HG03103 (cell line): ENCODE measurements around the gene TRPM1.
A peak's percentile ranks its signal among the peaks of the same experiment; 100 is the strongest.

Source experiments
- ATAC-seq: cut with Tn5 transposase; IDR thresholded peaks from one replicate; pipeline ENCODE4 v1.9.1; 2021; ENCODE audit warnings: low read depth; ENCODE audit not compliant: unreplicated experiment

Gene TRPM1

DNA sequence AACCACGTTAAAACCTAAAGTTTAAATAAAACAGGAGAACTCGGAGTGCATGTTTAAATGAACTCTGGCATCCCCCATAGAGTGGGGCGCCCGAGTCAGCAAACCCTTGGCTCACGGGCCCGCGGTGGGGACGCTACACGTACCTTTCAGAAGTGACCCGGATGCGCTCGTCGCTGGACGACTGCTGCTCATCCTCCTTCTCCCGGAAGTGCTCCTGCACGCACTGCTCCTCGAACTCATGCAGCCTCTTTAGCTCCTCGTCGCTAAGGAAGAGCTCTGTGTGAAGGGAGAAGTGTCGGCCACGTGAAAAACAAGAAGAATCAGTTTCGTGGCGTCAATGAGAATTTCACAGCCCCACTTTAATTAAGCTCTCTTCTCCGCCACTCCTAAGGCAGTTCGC, 75.5 kb downstream of the TRPM1 start:
- no peak for ATAC-seq

DNA sequence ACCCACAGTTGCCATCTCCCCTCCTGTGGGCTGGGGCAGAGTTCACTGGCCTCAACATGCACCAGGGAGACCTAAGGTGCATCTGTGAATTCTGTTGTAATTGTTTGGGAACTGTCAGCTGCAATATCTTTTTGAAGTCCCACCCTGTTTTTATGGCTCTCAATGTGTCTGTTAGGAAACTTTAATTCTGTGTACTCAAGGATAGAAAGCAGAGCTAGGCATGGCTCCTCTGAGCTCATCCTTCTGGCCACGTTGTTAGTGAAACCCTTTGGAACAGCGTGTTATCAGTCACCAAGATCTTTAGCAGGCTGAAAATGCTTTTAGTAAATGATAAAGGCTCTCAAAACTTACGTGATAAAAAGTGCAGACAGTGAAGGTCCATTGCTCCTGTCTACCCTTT, 76.5 kb downstream of the TRPM1 start:
- ATAC-seq: no peak

DNA sequence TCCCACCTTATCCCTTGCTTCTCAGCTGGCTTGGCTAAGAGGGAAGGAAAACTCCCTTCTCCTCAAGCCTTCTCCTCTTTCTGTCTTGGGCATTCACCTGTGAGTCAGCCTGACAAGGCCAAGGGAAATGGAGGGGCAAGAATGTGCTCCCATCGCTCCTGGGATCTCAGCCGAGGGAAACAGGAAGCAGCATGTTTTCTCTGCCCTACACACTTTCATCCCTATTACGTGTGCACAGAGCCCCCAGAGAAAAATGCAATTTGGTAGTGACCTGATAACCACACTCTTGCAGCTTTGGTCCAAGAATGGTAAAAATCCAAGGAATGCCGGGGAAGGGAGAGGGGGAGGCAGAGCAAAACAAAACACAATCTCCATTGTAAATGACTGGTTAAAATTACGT, 77.2 kb downstream of the TRPM1 start:
- ATAC-seq: no peak

DNA sequence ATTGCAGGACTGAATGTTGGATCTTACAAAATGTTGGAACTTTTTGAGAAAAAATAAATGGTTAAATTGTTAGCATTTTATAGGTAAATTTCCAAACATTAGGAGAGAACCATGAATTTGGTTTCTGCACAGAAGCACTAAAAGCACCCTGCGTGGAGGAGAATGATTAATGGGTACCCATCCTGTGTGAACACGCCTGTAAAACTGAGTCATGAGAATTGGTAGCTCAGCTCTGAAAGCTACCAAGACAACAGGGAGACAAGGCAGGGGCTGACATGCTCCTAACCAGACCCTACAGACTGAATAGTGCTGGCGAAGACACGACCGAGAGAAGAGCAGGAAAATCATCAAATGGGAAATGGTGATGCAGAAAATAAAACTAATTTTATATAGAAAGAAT, 77.7 kb downstream of the TRPM1 start:
- ATAC-seq: no peak

DNA sequence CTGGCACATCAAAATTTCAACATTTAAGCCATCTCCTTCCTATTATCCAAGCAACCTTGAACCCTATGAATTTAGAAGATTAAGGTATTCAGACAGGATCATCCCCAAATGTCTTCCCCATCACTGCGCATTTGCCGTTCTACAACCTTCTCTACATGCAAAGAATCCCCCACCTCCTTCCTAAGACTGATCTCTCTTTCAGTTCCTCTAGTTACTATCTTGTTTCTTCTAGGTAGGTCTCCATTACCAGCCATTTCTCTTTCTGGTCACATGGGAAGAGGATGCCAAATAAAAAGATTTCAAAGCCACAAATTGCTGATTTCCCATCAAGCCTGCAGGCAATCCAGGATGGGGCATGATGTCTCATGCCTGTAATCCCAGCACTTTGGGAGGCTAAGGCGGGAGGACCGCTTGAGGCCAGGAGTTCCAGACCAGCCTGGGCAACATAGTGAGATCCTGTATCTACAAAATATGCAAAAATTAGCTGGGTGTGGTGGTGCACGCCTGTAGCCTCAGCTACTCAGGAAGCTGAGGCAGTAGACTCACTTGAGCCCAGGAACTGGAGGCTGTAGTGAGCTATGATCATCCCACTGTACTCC, 80.4 kb downstream of the TRPM1 start:
- no peak for ATAC-seq

DNA sequence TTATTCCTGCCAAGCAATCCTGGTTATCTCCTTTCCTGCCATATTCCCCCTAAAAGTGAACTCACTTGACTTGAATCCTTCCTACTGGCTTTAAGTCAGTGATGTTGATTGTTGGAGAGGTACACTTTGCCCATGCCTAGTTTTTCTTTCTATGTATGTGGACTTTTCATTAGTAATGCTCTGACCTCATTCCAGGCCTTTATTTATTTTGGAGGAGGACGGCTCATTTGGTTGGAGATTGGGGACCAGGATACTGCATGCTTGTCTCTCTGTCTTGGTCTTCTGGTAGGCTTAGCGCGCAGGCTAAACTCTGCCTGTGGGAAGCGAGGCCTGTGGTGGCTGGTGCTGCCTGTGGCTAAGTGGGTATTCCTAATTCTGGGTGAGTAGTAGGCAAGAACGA, 81.0 kb downstream of the TRPM1 start:
- ATAC-seq: no peak

DNA sequence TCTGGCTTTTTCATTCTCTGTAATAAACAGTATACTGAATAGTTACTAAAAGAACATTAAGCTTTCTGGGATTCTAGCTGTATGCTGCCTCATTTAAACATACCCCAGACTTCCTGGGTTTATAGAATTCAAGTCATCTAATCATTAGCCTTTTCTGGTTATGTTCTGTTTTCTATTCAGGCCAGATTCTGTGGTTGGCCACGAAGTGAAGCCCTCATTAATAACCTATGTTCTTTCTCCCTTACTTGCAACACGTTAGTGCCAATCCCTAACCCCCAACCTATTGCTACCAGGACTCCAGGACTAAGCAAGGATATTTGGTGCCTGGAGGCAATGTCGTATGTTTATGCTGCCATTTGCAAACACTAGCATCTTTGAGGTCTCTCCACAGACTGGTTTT, 81.5 kb downstream of the TRPM1 start:
- no peak for ATAC-seq

DNA sequence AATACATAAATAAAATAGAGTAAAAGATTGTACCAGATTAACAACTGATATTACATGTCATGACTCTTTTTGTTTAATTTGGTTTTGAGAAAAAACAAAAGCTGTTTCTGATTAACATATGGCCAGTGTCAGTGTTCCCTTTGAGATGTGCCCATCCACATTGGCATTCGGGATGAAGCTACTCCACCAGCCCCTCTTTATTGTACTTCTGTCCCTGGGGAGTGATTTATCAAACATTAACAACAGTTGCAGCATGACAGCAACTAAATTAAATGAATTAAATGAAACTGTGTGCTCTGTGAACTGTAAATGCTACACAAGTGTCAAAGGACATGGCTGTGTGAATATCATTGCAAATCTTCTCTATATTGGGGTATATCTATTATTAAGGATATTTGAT, 84.2 kb downstream of the TRPM1 start:
- ATAC-seq: no peak

DNA sequence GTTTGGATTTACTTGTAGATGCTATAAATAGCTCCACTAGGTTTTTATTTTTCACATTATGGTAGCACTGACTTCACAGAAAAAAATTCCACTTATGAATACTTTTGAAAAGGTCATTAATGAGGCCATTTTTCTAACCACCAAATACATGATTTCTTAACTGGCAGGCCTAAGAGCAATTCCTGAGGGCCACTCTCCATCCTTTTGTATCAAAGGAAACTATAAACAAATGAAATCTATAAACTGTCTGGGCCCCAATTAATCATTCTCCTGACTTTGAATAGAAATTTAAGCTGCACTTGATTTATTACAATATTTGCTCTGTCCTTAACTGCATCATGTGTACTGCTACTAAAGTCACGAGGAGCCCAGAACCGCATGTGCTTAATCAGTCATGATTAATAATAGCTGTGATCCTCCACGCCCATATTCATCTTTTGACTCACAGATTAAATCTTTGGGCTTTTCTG, 85.0 kb downstream of the TRPM1 start:
- no peak for ATAC-seq

DNA sequence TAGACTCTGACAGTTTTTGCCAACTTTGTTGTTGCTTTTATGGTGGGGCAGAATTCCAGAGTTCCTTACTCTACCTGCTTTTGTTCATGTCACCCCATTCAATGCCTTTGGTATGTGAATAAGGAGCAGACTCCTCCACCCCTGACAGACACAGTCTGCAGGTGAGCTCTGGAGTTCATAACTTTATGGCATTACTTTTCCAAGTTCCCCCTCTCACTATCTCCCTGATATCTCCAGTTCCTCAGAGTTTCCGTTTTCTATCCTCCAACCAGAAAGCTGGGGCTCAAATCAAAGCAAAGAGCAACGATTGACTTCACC, 87.0 kb downstream of the TRPM1 start:
- no peak for ATAC-seq

DNA sequence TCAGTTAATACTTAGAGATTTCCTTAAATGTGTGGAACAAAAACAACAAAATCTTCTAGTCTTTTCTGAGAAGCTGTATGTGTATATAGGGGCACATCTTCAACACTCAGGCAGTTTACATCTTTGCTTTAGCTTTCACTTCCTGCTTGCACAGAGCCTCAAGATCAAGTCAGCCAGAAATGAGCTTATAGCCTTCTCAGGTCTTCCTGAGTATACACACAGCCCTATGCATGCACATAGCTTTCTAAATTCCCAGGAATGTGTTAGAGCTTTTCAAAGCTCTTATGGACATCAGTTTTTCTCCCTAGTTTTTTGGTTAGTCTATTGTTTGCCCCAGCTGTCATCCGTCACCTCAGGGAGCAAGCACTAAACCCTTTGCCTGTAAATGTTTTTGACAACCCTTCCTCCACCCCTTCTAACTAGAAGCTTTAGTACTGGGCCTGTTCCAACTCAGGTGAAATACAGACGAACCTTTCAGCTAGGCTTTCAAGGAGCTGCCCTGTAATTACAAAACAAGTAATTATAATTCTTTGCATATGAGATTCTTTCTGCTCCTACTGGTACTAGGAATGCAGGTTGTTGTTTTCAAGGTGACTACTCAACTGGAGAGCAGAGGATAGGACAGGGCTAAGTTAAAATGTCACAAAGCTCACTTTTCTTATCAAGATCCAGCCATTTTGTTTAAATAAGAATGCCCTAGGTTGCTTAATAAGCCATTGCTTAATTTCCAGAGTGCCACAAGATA, 87.5 kb downstream of the TRPM1 start:
- ATAC-seq: peak; percentile 78

DNA sequence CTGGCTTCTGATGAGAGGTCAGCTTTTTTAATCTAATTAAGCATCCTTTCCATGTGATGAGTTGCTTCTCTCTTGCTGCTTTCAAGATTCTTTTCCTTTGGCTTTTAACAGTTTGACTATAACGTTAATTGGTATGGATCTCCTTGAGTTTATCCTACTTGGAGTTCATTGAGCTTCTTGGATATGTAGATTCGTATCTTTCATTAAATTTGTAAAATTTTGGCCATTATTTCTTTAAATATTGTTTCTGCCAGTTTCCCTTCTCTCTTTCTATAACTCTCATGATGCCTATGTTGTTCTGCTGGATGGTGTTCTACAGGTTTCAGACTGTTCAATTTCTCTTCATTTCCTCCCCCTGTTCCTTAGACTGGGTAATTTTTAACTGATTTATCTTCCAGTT, 89.1 kb downstream of the TRPM1 start:
- no peak for ATAC-seq

DNA sequence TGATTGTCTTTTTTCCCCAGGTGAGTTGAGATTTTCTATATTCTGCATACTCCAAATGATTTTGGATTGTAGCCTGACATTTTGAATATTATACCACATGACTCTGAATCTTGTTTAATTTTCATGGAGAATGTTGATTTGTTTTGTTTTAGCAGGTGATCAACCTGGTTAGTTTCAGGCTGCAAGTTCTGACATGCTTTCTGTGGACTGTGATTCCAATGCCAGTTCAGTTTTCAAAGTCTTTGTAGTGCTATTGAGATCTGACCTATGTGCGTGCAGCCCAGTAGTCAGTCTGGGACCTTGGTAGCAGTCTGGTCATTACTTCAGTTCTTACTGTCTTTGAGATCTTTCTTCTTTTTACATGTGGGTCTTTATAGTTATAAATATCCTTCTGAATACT, 91.5 kb downstream of the TRPM1 start:
- no peak for ATAC-seq

DNA sequence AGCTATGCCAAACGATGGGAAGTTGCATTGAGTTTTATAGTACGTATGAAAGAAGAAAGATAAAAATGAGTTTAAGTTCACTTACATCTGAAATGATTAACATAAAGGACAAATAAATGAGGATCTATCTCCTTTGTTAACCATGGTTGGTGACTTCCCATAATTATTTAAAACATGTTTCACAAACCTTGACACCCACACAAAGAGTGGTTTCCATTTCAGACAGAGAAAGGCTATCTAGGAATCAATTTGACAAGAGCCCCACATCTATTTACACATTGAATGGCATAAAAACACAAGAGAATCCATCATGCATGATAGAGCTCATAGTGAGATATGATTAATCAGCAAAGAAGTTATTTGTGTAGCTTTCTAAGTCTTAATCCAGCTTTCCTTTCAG, 95.9 kb downstream of the TRPM1 start:
- no peak for ATAC-seq

DNA sequence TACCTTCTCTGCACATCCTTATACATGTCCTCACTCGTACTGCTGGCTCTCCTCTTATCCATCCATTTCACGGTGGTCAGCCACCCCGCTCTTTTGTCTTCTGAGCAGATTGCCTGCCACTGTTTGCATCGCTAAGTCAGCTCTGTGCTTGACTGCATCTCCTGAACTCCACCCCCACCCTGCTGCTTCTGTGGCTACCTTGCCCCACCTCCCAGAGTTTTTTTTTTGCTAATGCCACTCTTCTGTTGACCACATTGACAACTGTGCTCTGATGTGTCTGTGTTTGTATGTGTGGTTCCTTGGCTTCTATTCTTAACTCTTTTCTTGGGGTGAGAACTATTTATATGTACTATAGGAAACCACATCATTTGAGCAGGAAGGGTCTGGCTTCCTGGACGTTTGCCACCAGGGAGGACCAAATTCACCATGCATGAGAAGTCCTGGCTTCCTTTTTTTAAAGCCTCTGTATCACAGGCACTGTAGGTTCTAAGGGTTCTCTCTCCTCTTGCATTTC, 97.2 kb downstream of the TRPM1 start:
- peak; percentile 88 for ATAC-seq

DNA sequence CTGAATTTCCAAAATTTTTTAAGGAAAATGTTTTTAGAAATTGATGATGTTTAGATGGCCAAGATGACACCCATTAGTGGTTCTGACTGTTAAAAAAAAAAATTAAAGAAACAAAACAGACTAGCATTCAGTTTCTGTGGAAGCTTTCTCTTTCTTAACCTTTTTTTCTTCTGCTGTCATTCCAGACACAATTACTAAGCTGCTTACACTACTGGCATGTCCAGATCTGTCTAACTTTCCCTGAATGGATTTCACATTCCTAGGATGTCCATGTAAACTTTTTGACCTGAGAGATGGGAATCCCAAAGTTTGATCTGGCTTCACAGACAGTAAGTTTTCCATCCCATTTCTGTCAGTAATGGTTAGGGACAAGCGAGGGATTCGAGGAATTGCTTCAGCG, 99.8 kb downstream of the TRPM1 start:
- ATAC-seq: no peak

DNA sequence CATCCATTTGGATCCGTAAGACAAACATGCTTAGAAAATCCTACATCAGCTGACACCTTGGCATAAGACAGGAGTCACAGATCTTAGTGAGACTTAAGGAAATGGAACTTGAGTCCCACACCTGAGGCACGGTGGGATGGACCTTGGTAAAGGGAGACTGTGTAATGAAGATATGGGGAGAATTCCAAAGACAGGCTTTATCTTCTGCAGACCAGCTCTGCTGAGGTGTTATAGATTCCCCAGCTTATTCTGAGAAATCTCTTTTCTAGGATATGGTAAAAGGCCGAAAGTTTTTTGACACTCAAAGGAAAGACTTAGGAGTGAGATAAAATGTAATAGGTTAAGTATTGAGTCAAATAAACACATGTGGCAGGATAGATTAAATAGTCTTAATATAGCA, 101.8 kb downstream of the TRPM1 start:
- no peak for ATAC-seq

DNA sequence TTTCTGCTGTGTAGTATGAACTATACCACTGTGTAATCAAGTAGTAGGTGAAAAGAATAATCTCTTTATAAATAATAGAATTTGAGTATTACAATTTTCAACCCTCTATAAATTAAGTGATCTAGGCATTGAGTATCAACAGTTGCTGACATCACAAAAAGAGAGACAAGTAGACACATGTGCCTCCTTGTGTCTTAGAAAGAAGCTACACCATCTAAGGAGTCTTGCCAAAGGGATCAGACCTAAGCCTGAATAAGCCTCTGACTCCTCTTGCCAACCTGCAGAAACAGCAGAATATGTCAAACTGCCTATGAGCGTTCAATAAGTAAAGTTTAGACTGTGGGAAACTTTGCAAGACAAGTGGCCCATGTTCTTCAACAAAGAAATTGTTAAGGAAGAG, 104.3 kb downstream of the TRPM1 start:
- no peak for ATAC-seq

DNA sequence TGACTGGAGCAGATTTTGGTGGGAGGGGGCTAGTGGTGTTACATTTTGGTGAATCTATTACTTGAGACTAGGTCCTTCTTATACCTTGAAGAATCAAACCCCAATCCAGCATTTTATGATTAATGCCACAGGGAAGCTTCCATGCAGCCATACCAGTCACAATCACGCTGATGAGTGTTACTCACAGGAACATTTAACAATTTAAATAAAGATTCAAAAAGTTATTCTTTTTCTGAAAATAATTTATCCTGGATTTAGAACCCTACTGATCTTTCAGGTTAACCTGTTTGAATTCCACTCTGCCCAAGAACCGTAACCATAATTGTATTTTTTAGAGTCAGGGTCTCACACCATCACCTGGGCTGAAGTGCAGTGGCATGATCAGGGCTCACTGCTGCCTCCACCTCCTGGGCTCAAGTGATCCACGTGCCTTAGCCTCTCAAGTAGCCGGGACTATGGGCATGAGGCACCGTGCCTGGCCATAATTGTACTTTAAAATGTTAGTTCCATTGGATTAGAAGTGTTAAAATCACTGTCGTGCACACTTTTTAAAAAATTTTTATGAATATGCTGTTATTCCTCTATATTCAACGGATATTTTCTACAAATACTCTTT, 109.2 kb downstream of the TRPM1 start:
- no peak for ATAC-seq

DNA sequence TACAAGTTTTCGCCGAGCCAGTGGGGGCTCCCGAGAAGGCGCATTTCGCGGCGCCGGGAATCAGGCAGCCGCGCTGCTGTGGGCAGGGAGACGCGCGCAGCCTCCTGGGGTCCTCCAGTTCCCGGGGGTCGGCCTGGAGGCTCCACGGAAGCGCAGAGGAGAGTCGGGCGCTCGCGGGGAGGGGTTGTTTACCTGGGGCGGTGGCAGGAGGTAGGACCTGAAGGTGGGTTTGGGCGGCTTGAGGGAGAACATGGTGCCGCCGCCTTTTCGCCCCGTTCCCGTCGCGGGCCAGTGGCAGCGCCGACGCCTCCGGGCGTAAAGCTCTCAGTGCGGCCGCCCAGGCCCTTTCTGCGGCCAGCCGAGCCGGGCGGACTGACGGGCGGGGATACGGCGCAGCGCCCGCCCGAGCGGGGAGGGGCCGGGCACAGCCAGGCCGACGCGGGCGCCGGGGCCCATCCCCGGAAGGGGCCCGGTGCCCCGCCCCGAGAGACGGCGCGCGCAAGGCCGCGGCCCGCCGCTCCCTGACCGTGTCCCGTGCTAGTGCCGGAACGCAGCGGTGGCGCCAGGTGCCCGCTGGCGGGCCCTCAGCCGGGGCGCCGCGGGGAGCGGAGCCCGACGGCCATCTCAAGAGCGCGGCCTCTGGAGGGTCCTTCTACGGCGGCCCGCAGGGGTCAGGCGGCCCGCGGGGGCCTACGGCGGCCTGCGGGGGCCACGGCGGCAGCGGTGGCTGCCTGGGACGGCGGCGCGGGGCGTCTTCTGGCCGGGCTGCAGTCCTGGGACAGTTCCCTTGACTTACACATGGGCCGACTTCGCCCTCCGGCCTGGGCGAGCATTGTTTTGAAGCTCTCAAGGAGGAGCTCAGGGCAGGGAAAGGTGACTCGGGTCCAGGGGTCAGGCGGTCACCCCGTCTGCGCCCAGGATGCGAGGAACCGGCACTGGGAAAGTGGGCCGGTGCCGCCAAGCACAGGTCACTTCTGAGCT, 110.0 kb downstream of the TRPM1 start, which contains the start of gene MTMR10:
Gene MTMR10, minus strand, starts transcription at position 374 of the 981 bp plus-strand sequence. Its CDS starts 122 bp downstream, at position 252.
- peak; percentile 85 for ATAC-seq
